Tongue (tissue), 2 donors: ENCODE measurements around the gene MAML2. TPM values are rescaled to one million over a fixed set of nuclear protein-coding genes. Genes with fewer than 3 reads are reported as not detected.

ENCODE experiments used
- DNase-seq: peaks from one replicate; pipeline ENCODE4 v3.0.0-alpha.2; 2015
- total RNA-seq: library from RNA; depleted of rRNA; stranded (reverse); fragments of >200 nt; gene quantifications from one replicate; pipeline ENCODE4 v1.2.3, GENCODE V29; 2014

MAML2 gene
- total RNA-seq, 1 donor from 2014 or later, result 10.9 TPM

GRCh38 chr11:96098511-96099241 is 244.3 kb downstream of the MAML2 start:
- peak; percentile 39 for DNase-seq

GRCh38 chr11:96097844-96098421 is 245.1 kb downstream of the MAML2 start:
- DNase-seq, result no peak

- no peak for DNase-seq
Observed at GRCh38 chr11:96096360-96096759, 246.6 kb downstream of the MAML2 start.

GRCh38 chr11:96095884-96096303 is 247.1 kb downstream of the MAML2 start:
- DNase-seq, result peak; percentile 24

- DNase-seq, result no peak
Observed at GRCh38 chr11:96094156-96094555, 248.8 kb downstream of the MAML2 start.

GRCh38 chr11:96092511-96092910 is 250.5 kb downstream of the MAML2 start:
- no peak for DNase-seq

- no peak for DNase-seq
Observed at GRCh38 chr11:96091476-96091875, 251.5 kb downstream of the MAML2 start.

- DNase-seq, result no peak
Observed at GRCh38 chr11:96090711-96091110, 252.3 kb downstream of the MAML2 start.

- no peak for DNase-seq
Observed at GRCh38 chr11:96088914-96089313, 254.1 kb downstream of the MAML2 start.

GRCh38 chr11:96086111-96086510 is 256.9 kb downstream of the MAML2 start:
- no peak for DNase-seq

GRCh38 chr11:96085319-96085930 is 257.6 kb downstream of the MAML2 start:
- no peak for DNase-seq

- no peak for DNase-seq
Observed at GRCh38 chr11:96084610-96085318, 258.2 kb downstream of the MAML2 start.

- DNase-seq, result no peak
Observed at GRCh38 chr11:96082936-96083335, 260.1 kb downstream of the MAML2 start.

GRCh38 chr11:96082002-96082899 is 260.7 kb downstream of the MAML2 start:
- no peak for DNase-seq

GRCh38 chr11:96081561-96081960 is 261.4 kb downstream of the MAML2 start:
- DNase-seq, result no peak

- no peak for DNase-seq
Observed at GRCh38 chr11:96079691-96080090, 263.3 kb downstream of the MAML2 start.

GRCh38 chr11:96075532-96075959 is 267.4 kb downstream of the MAML2 start:
- DNase-seq, result no peak

- no peak for DNase-seq
Observed at GRCh38 chr11:96074551-96075310, 268.3 kb downstream of the MAML2 start.

- no peak for DNase-seq
Observed at GRCh38 chr11:96073536-96073935, 269.5 kb downstream of the MAML2 start.

- DNase-seq, result no peak
Observed at GRCh38 chr11:96072592-96072991, 270.4 kb downstream of the MAML2 start.

- DNase-seq, result no peak
Observed at GRCh38 chr11:96070453-96070852, 272.5 kb downstream of the MAML2 start.
